ENCODE results near the gene MTARC2. TPM values are rescaled to one million over a fixed set of nuclear protein-coding genes. Genes with fewer than 3 reads are reported as not detected.

Gene MTARC2
- total and polyA plus RNA-seq, 2 of the 13 experiments (the other 11 are each of a cell fraction or from before 2014, with no cell fraction given): 8.5 to 10.1 TPM

DNA sequence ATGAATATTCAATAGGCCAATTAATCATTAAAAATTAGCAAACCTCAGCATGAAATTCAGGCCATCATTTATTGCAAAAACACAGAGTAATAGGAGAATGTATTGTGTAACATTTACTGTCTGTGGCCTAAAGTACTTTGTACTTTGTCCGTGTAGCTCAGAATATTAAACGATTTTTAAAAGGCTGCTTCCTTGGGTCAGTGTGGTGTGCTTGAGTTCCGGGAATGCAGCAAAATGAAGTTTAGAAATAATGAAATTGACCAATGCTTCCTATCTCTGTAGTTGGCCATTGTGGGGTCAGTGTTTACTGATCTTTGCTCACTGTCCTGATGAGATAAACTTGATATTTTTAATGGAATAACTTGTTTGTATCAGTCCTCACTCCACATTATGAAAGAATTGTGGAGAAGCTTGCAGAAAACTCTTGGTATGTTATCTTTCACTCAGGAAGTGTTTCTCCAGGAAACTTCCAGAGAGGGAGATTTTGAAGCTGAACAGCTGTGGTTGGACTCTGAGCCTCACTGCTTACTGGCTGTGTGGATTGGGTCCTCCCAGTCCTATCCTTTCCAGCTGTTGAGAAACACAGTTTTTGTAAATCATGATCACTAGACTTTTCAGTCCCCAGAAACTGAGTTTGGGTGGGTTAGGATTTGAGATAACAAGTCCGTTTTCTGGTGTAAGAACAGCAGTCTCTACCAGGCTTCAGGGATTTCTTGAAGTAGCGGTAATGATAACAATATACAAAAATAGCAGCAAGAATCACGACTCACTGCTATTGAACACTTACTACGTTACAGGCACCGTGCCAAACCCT, 19.4 kb downstream of the MTARC2 start (continued):
- TF ChIP-seq SYNCRIP (IDR thresholded peaks at IDR 0.05; ENCODE audit: insufficient read depth, low read depth, low read length): no peak
- TF ChIP-seq HNF4G (IDR thresholded peaks at IDR 0.05; ENCODE audit: borderline replicate concordance, low read depth, low read length): peak; percentile 83
- peak; percentile 32; the same call in 1 of the 2 replicates for TF ChIP-seq HNF4G (CRISPR knock-in tag; IDR thresholded peaks at IDR 0.05; ENCODE audit: borderline replicate concordance, low read depth)
- TF ChIP-seq KAT8 (CRISPR knock-in tag; IDR thresholded peaks at IDR 0.05): peak; percentile 22; the same call in 1 of the 2 replicates
- TF ChIP-seq, protein P1, sequence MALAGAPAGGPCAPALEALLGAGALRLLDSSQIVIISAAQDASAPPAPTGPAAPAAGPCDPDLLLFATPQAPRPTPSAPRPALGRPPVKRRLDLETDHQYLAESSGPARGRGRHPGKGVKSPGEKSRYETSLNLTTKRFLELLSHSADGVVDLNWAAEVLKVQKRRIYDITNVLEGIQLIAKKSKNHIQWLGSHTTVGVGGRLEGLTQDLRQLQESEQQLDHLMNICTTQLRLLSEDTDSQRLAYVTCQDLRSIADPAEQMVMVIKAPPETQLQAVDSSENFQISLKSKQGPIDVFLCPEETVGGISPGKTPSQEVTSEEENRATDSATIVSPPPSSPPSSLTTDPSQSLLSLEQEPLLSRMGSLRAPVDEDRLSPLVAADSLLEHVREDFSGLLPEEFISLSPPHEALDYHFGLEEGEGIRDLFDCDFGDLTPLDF (CRISPR knock-in tag; IDR thresholded peaks at IDR 0.05): 0 out of 2 replicates have a peak, but pooled peaks have one; percentile 40
- 0 out of 2 replicates have a peak, but pooled peaks have one; percentile 26 for TF ChIP-seq ZNF749 (CRISPR knock-in tag; IDR thresholded peaks at IDR 0.05; ENCODE audit: borderline replicate concordance)
- TF ChIP-seq, protein P2, sequence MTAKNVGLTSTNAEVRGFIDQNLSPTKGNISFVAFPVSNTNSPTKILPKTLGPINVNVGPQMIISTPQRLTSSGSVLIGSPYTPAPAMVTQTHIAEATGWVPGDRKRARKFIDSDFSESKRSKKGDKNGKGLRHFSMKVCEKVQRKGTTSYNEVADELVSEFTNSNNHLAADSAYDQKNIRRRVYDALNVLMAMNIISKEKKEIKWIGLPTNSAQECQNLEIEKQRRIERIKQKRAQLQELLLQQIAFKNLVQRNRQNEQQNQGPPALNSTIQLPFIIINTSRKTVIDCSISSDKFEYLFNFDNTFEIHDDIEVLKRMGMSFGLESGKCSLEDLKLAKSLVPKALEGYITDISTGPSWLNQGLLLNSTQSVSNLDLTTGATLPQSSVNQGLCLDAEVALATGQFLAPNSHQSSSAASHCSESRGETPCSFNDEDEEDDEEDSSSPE (CRISPR knock-in tag; IDR thresholded peaks at IDR 0.05): peak; percentile 43; the same call in 1 of the 2 replicates
- peak; percentile 65; the same call in 1 of the 2 replicates for TF ChIP-seq ELF3 (CRISPR knock-in tag; IDR thresholded peaks at IDR 0.05)
- peak; percentile 23; the same call in 1 of the 2 replicates for TF ChIP-seq ZNF264 (CRISPR knock-in tag; IDR thresholded peaks at IDR 0.05)
- TF ChIP-seq SMC3 (IDR thresholded peaks at IDR 0.05; ENCODE audit: low read length): peak; percentile 38; the same call in 1 of the 2 replicates
- TF ChIP-seq, protein P3, sequence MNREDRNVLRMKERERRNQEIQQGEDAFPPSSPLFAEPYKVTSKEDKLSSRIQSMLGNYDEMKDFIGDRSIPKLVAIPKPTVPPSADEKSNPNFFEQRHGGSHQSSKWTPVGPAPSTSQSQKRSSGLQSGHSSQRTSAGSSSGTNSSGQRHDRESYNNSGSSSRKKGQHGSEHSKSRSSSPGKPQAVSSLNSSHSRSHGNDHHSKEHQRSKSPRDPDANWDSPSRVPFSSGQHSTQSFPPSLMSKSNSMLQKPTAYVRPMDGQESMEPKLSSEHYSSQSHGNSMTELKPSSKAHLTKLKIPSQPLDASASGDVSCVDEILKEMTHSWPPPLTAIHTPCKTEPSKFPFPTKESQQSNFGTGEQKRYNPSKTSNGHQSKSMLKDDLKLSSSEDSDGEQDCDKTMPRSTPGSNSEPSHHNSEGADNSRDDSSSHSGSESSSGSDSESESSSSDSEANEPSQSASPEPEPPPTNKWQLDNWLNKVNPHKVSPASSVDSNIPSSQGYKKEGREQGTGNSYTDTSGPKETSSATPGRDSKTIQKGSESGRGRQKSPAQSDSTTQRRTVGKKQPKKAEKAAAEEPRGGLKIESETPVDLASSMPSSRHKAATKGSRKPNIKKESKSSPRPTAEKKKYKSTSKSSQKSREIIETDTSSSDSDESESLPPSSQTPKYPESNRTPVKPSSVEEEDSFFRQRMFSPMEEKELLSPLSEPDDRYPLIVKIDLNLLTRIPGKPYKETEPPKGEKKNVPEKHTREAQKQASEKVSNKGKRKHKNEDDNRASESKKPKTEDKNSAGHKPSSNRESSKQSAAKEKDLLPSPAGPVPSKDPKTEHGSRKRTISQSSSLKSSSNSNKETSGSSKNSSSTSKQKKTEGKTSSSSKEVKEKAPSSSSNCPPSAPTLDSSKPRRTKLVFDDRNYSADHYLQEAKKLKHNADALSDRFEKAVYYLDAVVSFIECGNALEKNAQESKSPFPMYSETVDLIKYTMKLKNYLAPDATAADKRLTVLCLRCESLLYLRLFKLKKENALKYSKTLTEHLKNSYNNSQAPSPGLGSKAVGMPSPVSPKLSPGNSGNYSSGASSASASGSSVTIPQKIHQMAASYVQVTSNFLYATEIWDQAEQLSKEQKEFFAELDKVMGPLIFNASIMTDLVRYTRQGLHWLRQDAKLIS (CRISPR knock-in tag; IDR thresholded peaks at IDR 0.05): no peak
- TF ChIP-seq, protein P4, sequence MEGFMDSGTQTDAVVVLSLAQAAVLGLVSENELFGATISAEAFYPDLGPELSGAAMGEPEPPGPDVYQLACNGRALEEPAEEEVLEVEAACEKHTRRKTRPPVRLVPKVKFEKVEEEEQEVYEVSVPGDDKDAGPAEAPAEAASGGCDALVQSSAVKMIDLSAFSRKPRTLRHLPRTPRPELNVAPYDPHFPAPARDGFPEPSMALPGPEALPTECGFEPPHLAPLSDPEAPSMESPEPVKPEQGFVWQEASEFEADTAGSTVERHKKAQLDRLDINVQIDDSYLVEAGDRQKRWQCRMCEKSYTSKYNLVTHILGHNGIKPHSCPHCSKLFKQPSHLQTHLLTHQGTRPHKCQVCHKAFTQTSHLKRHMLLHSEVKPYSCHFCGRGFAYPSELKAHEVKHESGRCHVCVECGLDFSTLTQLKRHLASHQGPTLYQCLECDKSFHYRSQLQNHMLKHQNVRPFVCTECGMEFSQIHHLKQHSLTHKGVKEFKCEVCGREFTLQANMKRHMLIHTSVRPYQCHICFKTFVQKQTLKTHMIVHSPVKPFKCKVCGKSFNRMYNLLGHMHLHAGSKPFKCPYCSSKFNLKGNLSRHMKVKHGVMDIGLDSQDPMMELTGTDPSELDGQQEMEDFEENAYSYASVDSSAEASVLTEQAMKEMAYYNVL (CRISPR knock-in tag; IDR thresholded peaks at IDR 0.05; ENCODE audit: borderline replicate concordance): 0 out of 2 replicates have a peak, but pooled peaks have one; percentile 23
- TF ChIP-seq, protein P5, sequence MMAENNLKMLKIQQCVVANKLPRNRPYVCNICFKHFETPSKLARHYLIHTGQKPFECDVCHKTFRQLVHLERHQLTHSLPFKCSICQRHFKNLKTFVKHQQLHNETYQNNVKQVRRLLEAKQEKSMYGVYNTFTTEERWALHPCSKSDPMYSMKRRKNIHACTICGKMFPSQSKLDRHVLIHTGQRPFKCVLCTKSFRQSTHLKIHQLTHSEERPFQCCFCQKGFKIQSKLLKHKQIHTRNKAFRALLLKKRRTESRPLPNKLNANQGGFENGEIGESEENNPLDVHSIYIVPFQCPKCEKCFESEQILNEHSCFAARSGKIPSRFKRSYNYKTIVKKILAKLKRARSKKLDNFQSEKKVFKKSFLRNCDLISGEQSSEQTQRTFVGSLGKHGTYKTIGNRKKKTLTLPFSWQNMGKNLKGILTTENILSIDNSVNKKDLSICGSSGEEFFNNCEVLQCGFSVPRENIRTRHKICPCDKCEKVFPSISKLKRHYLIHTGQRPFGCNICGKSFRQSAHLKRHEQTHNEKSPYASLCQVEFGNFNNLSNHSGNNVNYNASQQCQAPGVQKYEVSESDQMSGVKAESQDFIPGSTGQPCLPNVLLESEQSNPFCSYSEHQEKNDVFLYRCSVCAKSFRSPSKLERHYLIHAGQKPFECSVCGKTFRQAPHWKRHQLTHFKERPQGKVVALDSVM (CRISPR knock-in tag; IDR thresholded peaks at IDR 0.05): no peak
- TF ChIP-seq ASH2L (IDR thresholded peaks at IDR 0.05; ENCODE audit: insufficient read length, low read depth, low read length): peak; percentile 74
- TF ChIP-seq HDAC1 (CRISPR knock-in tag; IDR thresholded peaks at IDR 0.05): peak; percentile 44; the same call in 1 of the 2 replicates
- TF ChIP-seq CBX2 (IDR thresholded peaks at IDR 0.05; ENCODE audit: low read depth, low read length): no peak
- TF ChIP-seq CBX2 (CRISPR knock-in tag; IDR thresholded peaks at IDR 0.05; ENCODE audit: low read depth): no peak

Data from HepG2 (cell line).